HG03575 (cell line): ENCODE measurements around the gene PTER.

Experiments used
- ATAC-seq: cut with Tn5 transposase; IDR thresholded peaks from one replicate; pipeline ENCODE4 v1.9.1; 2021; ENCODE audit not compliant: unreplicated experiment, insufficient number of reproducible peaks, low FRiP score; ENCODE audit errors: extremely low read depth

PTER gene

GRCh38 chr10:16436758-16437539 is at the start of gene PTER:
Gene PTER (plus strand): TSS chr10:16437010. CDS start chr10:16484385, 47,375 bp downstream.
- ATAC-seq, result peak; percentile 95

GRCh38 chr10:16392531-16393069 is 44.2 kb upstream of the PTER start:
- no peak for ATAC-seq

- no peak for ATAC-seq
Measured at GRCh38 chr10:16393271-16393858, 43.4 kb upstream of the PTER start.

- ATAC-seq, result no peak
Measured at GRCh38 chr10:16401416-16401815, 35.4 kb upstream of the PTER start.

- no peak for ATAC-seq
Measured at GRCh38 chr10:16408379-16408778, 28.4 kb upstream of the PTER start.

- no peak for ATAC-seq
Measured at GRCh38 chr10:16417341-16417740, 19.5 kb upstream of the PTER start.

GRCh38 chr10:16423599-16423998 is 13.2 kb upstream of the PTER start:
- ATAC-seq, result no peak

- no peak for ATAC-seq
Measured at GRCh38 chr10:16425449-16425848, 11.4 kb upstream of the PTER start.

GRCh38 chr10:16429539-16429938 is 7.3 kb upstream of the PTER start:
- no peak for ATAC-seq

- ATAC-seq, result no peak
Measured at GRCh38 chr10:16436367-16436757, 448 bp upstream of the PTER start.

GRCh38 chr10:16437540-16437894 is 707 bp downstream of the PTER start:
- ATAC-seq, result no peak

- no peak for ATAC-seq
Measured at GRCh38 chr10:16439295-16439694, 2.5 kb downstream of the PTER start.

- no peak for ATAC-seq
Measured at GRCh38 chr10:16440396-16441133, 3.8 kb downstream of the PTER start.

- ATAC-seq, result no peak
Measured at GRCh38 chr10:16441173-16441840, 4.5 kb downstream of the PTER start.

GRCh38 chr10:16442914-16443313 is 6.1 kb downstream of the PTER start:
- no peak for ATAC-seq

- ATAC-seq, result no peak
Measured at GRCh38 chr10:16445770-16446469, 9.1 kb downstream of the PTER start.

GRCh38 chr10:16449454-16449853 is 12.6 kb downstream of the PTER start:
- ATAC-seq, result no peak

- ATAC-seq, result no peak
Measured at GRCh38 chr10:16458166-16458955, 21.6 kb downstream of the PTER start.
